Esophagus muscularis mucosa (tissue), 4 donors: ENCODE results near the gene PCBD2.

Experiments used
- EP300 ChIP-seq: sonication (generic); formaldehyde crosslinking; IDR thresholded peaks from one replicate; pipeline ENCODE4 v1.6.1; 2017; ENCODE audit warnings: antibody characterized with exemption
- POLR2A ChIP-seq: fragments of 450-650 bp; IDR thresholded peaks from one replicate; pipeline ENCODE4 v1.6.1; 2017; ENCODE audit warnings: antibody characterized with exemption, moderate library complexity, mild to moderate bottlenecking, low read depth
- POLR2AphosphoS5 ChIP-seq, 2 donors: sonication (generic); formaldehyde crosslinking; IDR thresholded peaks; one replicate each; pipeline ENCODE4 v1.6.1; 2017; ENCODE audit warnings: antibody characterized with exemption in 2 of 2
- TF ChIP-seq, protein P1 (sequence below), 3 experiments: fragments of 200-600 bp in 2 of 3; fragments of 450-650 bp in 1 of 3; sonication (generic) in 2 of 3; IDR thresholded peaks; one replicate each; pipeline ENCODE4 v1.5.1; 2017 to 2019; ENCODE audit warnings: antibody characterized with exemption in 3 of 3, mild to moderate bottlenecking in 2 of 3, moderate library complexity in 1 of 3

DNA sequence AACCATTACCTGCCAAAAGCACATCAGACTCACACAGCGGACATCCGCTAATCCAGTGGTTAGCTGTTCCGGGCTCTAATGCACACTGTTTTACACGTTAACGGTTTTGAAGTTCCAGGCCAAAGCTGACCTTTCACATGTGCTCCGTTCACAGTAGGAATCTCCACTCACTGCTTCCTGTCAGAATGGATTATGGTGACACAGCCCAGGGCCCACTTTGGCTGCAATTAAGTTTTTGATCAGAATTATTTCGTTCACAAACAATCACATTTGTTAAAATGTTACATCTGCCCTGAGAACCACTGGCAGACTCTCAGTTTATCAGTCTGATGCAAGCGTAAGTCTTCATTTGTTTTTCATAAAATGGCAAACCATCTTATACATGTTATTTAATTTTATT lies 32.6 kb downstream of the PCBD2 start:
- no peak for TF ChIP-seq EP300
- TF ChIP-seq, protein P1, sequence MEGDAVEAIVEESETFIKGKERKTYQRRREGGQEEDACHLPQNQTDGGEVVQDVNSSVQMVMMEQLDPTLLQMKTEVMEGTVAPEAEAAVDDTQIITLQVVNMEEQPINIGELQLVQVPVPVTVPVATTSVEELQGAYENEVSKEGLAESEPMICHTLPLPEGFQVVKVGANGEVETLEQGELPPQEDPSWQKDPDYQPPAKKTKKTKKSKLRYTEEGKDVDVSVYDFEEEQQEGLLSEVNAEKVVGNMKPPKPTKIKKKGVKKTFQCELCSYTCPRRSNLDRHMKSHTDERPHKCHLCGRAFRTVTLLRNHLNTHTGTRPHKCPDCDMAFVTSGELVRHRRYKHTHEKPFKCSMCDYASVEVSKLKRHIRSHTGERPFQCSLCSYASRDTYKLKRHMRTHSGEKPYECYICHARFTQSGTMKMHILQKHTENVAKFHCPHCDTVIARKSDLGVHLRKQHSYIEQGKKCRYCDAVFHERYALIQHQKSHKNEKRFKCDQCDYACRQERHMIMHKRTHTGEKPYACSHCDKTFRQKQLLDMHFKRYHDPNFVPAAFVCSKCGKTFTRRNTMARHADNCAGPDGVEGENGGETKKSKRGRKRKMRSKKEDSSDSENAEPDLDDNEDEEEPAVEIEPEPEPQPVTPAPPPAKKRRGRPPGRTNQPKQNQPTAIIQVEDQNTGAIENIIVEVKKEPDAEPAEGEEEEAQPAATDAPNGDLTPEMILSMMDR (IDR thresholded peaks at IDR 0.05) = no peak
- no peak for TF ChIP-seq POLR2AphosphoS5 (IDR thresholded peaks at IDR 0.05)
- no peak for TF ChIP-seq POLR2A
